ENCODE data around the gene MARK2. TPM values are rescaled to one million over a fixed set of nuclear protein-coding genes. Genes with fewer than 3 reads are reported as not detected.

MARK2 gene
- total RNA-seq, 1 experiment from 2014 or later, result 39.8 TPM

DNA sequence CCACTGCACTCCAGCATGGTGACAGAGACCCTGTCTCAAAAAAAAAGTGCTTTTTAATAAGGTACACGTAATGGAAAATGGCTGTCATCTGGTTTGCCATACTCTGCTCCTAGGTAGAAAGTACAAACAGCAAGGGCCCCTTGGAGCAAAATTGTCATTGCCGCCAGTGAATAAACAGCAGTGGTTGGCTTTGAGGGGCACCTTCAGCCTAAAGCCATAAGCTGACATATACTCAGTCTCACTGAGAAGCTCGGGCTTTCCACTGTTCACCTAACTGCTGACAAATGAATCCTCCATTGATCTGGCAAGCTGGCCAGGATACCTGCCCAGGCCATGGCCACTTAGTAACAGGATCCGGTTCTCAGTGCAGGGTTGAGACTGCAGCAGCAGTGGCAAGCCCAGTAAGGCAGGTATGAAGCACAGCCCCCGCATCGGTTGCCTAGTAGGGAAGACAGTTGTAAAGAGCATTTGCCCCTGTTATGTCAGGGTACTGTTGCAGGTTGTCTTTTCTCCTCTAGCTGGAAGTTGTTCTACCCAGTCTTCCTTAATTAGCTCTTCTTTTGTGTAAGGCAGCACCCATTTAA, 38.8 kb downstream of the MARK2 start:
- Histone ChIP-seq H3K9me3 (ENCODE audit: control insufficient read depth in 1 of 2, insufficient read depth in 1 of 2, low read depth in 1 of 2, low read length in 2 of 2) (no peaks in the 10 kb centered on the region), H2AFZ (ENCODE audit: low read depth, low read length, poor library complexity, severe bottlenecking) (no peak overlapping the region), H3K27ac (ENCODE audit: low read depth, low read length) (no peak overlapping the region), H3K4me3 (replicated peaks in 1 of 2; ENCODE audit: low read depth in 1 of 2, low read length in 2 of 2) (no peak overlapping the region), H4K20me1 (ENCODE audit: insufficient read depth) (no peaks in the 10 kb centered on the region), H3K4me2 (ENCODE audit: low read length) (no peak overlapping the region), H3K9me2 (ENCODE audit: insufficient read depth) (no peaks in the 10 kb centered on the region), H3K9ac (ENCODE audit: low read length) (no peak overlapping the region), H3K27me3 (ENCODE audit: insufficient read depth, low read length) (no peaks in the 10 kb centered on the region), H3K4me1 (ENCODE audit: control insufficient read depth in 1 of 2, insufficient read depth in 2 of 2, low read length in 2 of 2) (no peaks in the 10 kb centered on the region), H3K79me2 (ENCODE audit: insufficient read depth, low read length) (peaks cover 81% of the 10 kb centered on the region), H3K36me3 (ENCODE audit: control insufficient read depth in 1 of 2, insufficient read depth in 2 of 2, low read length in 2 of 2) (0 out of 4 replicates have a peak, but pooled peaks cover 0 to 5% of the 10 kb centered on the region in 2 experiments)
- ChIA-PET CTCF (no interaction called here), POLR2A (no interaction called here), RAD21 (ENCODE audit: low non-redundant PET in 1 of 2, low total read pairs in 2 of 2, uncharacterized antibody in 2 of 2, unreplicated experiment in 2 of 2) (interaction anchor here in 1 of 2 experiments (0.7 kb wide), 1 partner anchor 39 kb away, joined by 5 read pairs; the partner anchor contains the start of gene MARK2)
- no peak for TF ChIP-seq SP1 (IDR thresholded peaks at IDR 0.05; ENCODE audit: low read depth)
- TF ChIP-seq EZH2phosphoT487 (IDR thresholded peaks at IDR 0.05; ENCODE audit: borderline replicate concordance), result no peak
- TF ChIP-seq JUND (IDR thresholded peaks at IDR 0.05), result no peak
- no peak for TF ChIP-seq SIN3A (IDR thresholded peaks at IDR 0.05; ENCODE audit: low read depth)
- TF ChIP-seq POLR2A (IDR thresholded peaks at IDR 0.05; ENCODE audit: borderline replicate concordance, extremely low read depth, insufficient read depth, insufficient read length), result no peak
- TF ChIP-seq FOSL1 (IDR thresholded peaks at IDR 0.05; ENCODE audit: low read depth), result no peak
- TF ChIP-seq EGR1 (IDR thresholded peaks at IDR 0.05; ENCODE audit: low read depth), result no peak
- TF ChIP-seq, protein P1, sequence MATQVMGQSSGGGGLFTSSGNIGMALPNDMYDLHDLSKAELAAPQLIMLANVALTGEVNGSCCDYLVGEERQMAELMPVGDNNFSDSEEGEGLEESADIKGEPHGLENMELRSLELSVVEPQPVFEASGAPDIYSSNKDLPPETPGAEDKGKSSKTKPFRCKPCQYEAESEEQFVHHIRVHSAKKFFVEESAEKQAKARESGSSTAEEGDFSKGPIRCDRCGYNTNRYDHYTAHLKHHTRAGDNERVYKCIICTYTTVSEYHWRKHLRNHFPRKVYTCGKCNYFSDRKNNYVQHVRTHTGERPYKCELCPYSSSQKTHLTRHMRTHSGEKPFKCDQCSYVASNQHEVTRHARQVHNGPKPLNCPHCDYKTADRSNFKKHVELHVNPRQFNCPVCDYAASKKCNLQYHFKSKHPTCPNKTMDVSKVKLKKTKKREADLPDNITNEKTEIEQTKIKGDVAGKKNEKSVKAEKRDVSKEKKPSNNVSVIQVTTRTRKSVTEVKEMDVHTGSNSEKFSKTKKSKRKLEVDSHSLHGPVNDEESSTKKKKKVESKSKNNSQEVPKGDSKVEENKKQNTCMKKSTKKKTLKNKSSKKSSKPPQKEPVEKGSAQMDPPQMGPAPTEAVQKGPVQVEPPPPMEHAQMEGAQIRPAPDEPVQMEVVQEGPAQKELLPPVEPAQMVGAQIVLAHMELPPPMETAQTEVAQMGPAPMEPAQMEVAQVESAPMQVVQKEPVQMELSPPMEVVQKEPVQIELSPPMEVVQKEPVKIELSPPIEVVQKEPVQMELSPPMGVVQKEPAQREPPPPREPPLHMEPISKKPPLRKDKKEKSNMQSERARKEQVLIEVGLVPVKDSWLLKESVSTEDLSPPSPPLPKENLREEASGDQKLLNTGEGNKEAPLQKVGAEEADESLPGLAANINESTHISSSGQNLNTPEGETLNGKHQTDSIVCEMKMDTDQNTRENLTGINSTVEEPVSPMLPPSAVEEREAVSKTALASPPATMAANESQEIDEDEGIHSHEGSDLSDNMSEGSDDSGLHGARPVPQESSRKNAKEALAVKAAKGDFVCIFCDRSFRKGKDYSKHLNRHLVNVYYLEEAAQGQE (IDR thresholded peaks at IDR 0.05; ENCODE audit: low read depth), result no peak
- no peak for TF ChIP-seq TCF7L2 (IDR thresholded peaks at IDR 0.05; ENCODE audit: borderline replicate concordance, extremely low read depth, insufficient read depth, insufficient read length)
- BruUV-seq (replicated peaks), result no TSS peak
- intact Hi-C loops (cut with micrococcal nuclease), result no loop called here
- ATAC-seq (no peak), DNase-seq (ENCODE audit: low read depth, low spot score) (no peak)
